T-cell (primary cell): ENCODE measurements around the gene PRAMEF1. TPM values are rescaled to one million over a fixed set of nuclear protein-coding genes. Genes with fewer than 3 reads are reported as not detected.
A peak's percentile ranks its signal among the peaks of the same experiment; 100 is the strongest.

Experiments
- ATAC-seq, 4 experiments: fragments of 200-7000 bp in 3 of 4; fragments of 150-1000 bp in 1 of 4; cut with Tn5 transposase; replicated peaks in 1 of 4; 1 replicate in 3 of 4; 2 replicates in 1 of 4; pipeline ENCODE4 v1.10.0; 2021; ENCODE audit warnings: moderate library complexity in 3 of 4, mild to moderate bottlenecking in 2 of 4, moderate number of reproducible peaks in 1 of 4
- CTCF ChIA-PET, 2 donors: fragments of 300-600 bp; sonication (Branson Sonifier 250); formaldehyde crosslinking; loops; one replicate each; lab custom pipeline; 2022; ENCODE audit warnings: antibody characterized with exemption in 2 of 2; lab: Charles Lee
- POLR2A ChIA-PET, 2 donors: fragments of 300-600 bp; sonication (Branson Sonifier 250); formaldehyde crosslinking; loops; one replicate each; lab custom pipeline; 2022; ENCODE audit warnings: antibody characterized with exemption in 2 of 2; lab: Charles Lee
- DNase-seq, 35 experiments: peaks; one replicate each; pipeline versions ENCODE4 v3.0.0 to v3.0.0-alpha.2; 2013 to 2023
- H3K27ac ChIP-seq: one replicate; pipeline ENCODE4 v1.5.1; 2013; ENCODE audit warnings: low read length
- H3K27me3 ChIP-seq, 2 experiments: replicated peaks in 1 of 2; 1 replicate in 1 of 2; 2 replicates in 1 of 2; pipeline versions ENCODE4 v1.6.1 to v1.7.0; 2013; ENCODE audit warnings: low read length in 1 of 2, mixed read lengths in 1 of 2; ENCODE audit not compliant: control insufficient read depth in 2 of 2, insufficient read depth in 2 of 2; ENCODE audit errors: extremely low read depth in 1 of 2
- H3K36me3 ChIP-seq, 2 donors: 1 replicate in 1 of 2; 2 replicates in 1 of 2; pipeline versions ENCODE4 v1.6.1 to v1.7.0; 2013; ENCODE audit warnings: low read length in 1 of 2; ENCODE audit not compliant: control insufficient read depth in 2 of 2, insufficient read depth in 1 of 2; ENCODE audit errors: extremely low read depth in 1 of 2
- H3K4me1 ChIP-seq, 2 experiments: 1 replicate in 1 of 2; 2 replicates in 1 of 2; pipeline versions ENCODE4 v1.6.1 to v1.7.0; 2013; ENCODE audit warnings: low read length in 2 of 2, mixed read lengths in 1 of 2; ENCODE audit not compliant: insufficient read depth in 2 of 2, control insufficient read depth in 1 of 2; ENCODE audit errors: extremely low read depth in 1 of 2
- H3K4me3 ChIP-seq, 2 donors: 1 replicate in 1 of 2; 2 replicates in 1 of 2; pipeline versions ENCODE4 v1.5.1 to v1.7.0; 2013; ENCODE audit warnings: mild to moderate bottlenecking in 2 of 2, low read length in 1 of 2, moderate library complexity in 1 of 2; ENCODE audit not compliant: control insufficient read depth in 1 of 2; ENCODE audit errors: extremely low read depth in 1 of 2
- H3K9me3 ChIP-seq: 2 replicates; pipeline ENCODE4 v1.7.0; 2013
- H3K27ac Mint-ChIP-seq, 2 donors: one replicate each; pipeline ENCODE4 v1.8.0; 2020 to 2021; ENCODE audit warnings: mild to moderate bottlenecking in 2 of 2, mixed read lengths in 2 of 2
- H3K27me3 Mint-ChIP-seq, 2 donors: one replicate each; pipeline ENCODE4 v1.8.0; 2021 to 2022; ENCODE audit warnings: mixed read lengths in 2 of 2
- H3K36me3 Mint-ChIP-seq: one replicate; pipeline ENCODE4 v1.8.0; 2021; ENCODE audit warnings: mixed read lengths
- H3K4me1 Mint-ChIP-seq, 3 donors: one replicate each; pipeline ENCODE4 v1.8.0; 2020 to 2022; ENCODE audit warnings: mixed read lengths in 3 of 3, mild to moderate bottlenecking in 1 of 3
- H3K4me3 Mint-ChIP-seq, 3 donors: one replicate each; pipeline ENCODE4 v1.8.0; 2020 to 2022; ENCODE audit warnings: mild to moderate bottlenecking in 3 of 3, mixed read lengths in 3 of 3, moderate library complexity in 3 of 3
- H3K9me3 Mint-ChIP-seq, 3 donors: one replicate each; pipeline ENCODE4 v1.8.0; 2020 to 2022; ENCODE audit warnings: mixed read lengths in 3 of 3
- WGBS: methylation state at CpG from one replicate; pipeline ENCODE4 v1.1.5; 2013; ENCODE audit warnings: missing lambda C conversion rate; ENCODE audit not compliant: insufficient coverage; 5-methylcytosine and 5-hydroxymethylcytosine counted together
- total RNA-seq, 35 experiments: library from RNA in 6 of 35; stranded (reverse) in 6 of 35; fragments of 120-200 nt in 1 of 35; gene quantifications; one replicate each; pipeline versions ENCODE4 v1.2.1 to v1.2.4 and lab custom pipeline; 2013 to 2026

Gene PRAMEF1
- total RNA-seq, 5 donors from 2014 or later (not counting 1 experiment from before 2014, with no cell fraction given), result not detected

DNA sequence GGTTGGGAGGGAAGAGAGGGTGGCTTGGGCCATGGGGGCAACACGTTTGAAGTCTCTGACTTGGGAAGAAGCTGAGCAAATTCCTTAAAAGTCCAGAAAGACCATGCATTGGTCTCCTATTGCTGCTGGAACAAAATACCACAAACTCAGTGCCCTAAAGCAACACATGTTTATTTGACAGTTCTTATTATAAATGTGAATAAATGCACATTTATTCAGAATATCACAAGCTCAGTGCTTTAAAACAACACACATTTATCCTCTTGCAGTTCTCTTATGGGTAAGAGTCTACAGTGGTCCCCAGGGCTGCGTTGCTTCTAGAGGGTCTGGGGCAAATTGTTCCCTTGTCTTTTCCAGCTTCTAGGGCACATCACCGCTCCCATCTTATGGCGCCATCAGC is 27.7 kb upstream of the PRAMEF1 start:
- Mint-ChIP-seq H3K9me3 (no peaks in the 10 kb centered on the region), H3K27ac (no peak overlapping the region), H3K4me1 (no peaks in the 10 kb centered on the region), H3K27me3 (peaks cover 25 to 37% of the 10 kb centered on the region in 2 donors), H3K4me3 (no peak overlapping the region), H3K36me3 (no peaks in the 10 kb centered on the region)
- POLR2A ChIA-PET, result no interaction called here
- no peak overlapping the region for H3K4me3 ChIP-seq
- no peaks in the 10 kb centered on the region for H3K36me3 ChIP-seq
- ATAC-seq (no peak), DNase-seq (no peak)
- H3K27ac ChIP-seq, result no peak overlapping the region
- CTCF ChIA-PET, result interaction anchor here in 1 of 2 donors (1.0 kb wide), 1 partner anchor 356 kb away, joined by 3 read pairs; no protein-coding TSS in a partner anchor
- no peaks in the 10 kb centered on the region for H3K9me3 ChIP-seq
- WGBS, result 93% methylated on average over 2 of the region's 4 CpGs
- H3K4me1 ChIP-seq, result no peaks in the 10 kb centered on the region
- peaks cover 3 to 20% of the 10 kb centered on the region in 2 experiments for H3K27me3 ChIP-seq

GRCh38 chr1:12764016-12764415 is 27.2 kb upstream of the PRAMEF1 start:
- Histone ChIP-seq H3K36me3 (no peaks in the 10 kb centered on the region), H3K27me3 (peaks cover 3 to 25% of the 10 kb centered on the region in 2 experiments), H3K4me1 (no peaks in the 10 kb centered on the region), H3K27ac (no peak overlapping the region), H3K4me3 (no peak overlapping the region), H3K9me3 (no peaks in the 10 kb centered on the region)
- Mint-ChIP-seq H3K27ac (no peak overlapping the region), H3K36me3 (no peaks in the 10 kb centered on the region), H3K27me3 (peaks cover 28 to 36% of the 10 kb centered on the region in 2 donors), H3K9me3 (no peaks in the 10 kb centered on the region), H3K4me3 (no peak overlapping the region), H3K4me1 (no peaks in the 10 kb centered on the region)
- CTCF ChIA-PET, result no interaction called here
- POLR2A ChIA-PET, result no interaction called here
- ATAC-seq, result no peak
- WGBS, result 50% methylated on average over 1 of the region's 5 CpGs
- DNase-seq, result no peak

- no peak overlapping the region for H3K27ac Mint-ChIP-seq
These were observed 22.2 kb upstream of the PRAMEF1 start for GRCh38 chr1:12769031-12769430.

GRCh38 chr1:12769976-12770505 is 21.2 kb upstream of the PRAMEF1 start:
- H3K4me3 ChIP-seq, result no peak overlapping the region
- H3K36me3 ChIP-seq, result no peaks in the 10 kb centered on the region
- no peaks in the 10 kb centered on the region for H3K9me3 ChIP-seq
- DNase-seq (no peak), ATAC-seq (no peak)
- H3K36me3 Mint-ChIP-seq, result peaks cover 5% of the 10 kb centered on the region
- H3K27ac Mint-ChIP-seq, result peak overlapping the region in 1 of 2 donors; percentile 36
- H3K4me1 Mint-ChIP-seq, result no peaks in the 10 kb centered on the region
- H3K27ac ChIP-seq, result no peak overlapping the region
- ChIA-PET CTCF (no interaction called here), POLR2A (no interaction called here)
- no peaks in the 10 kb centered on the region for H3K4me1 ChIP-seq
- 50% methylated on average over 5 of the region's 7 CpGs for WGBS
- peaks cover 3 to 43% of the 10 kb centered on the region in 2 experiments for H3K27me3 ChIP-seq
- H3K27me3 Mint-ChIP-seq, result peaks cover 47 to 55% of the 10 kb centered on the region in 2 donors
- no peaks in the 10 kb centered on the region for H3K9me3 Mint-ChIP-seq
- no peak overlapping the region for H3K4me3 Mint-ChIP-seq

More at GRCh38 chr1:12769031-12769430, 22.2 kb upstream of the PRAMEF1 start:
- Histone ChIP-seq H3K9me3 (no peaks in the 10 kb centered on the region), H3K27ac (no peak overlapping the region), H3K27me3 (peaks cover 3 to 43% of the 10 kb centered on the region in 2 experiments), H3K4me1 (no peaks in the 10 kb centered on the region), H3K36me3 (no peaks in the 10 kb centered on the region), H3K4me3 (no peak overlapping the region)
- Mint-ChIP-seq H3K27me3 (peaks cover 47 to 53% of the 10 kb centered on the region in 2 donors), H3K9me3 (no peaks in the 10 kb centered on the region), H3K4me1 (no peaks in the 10 kb centered on the region), H3K36me3 (peaks cover 5% of the 10 kb centered on the region), H3K4me3 (no peak overlapping the region)
- no peak for DNase-seq
- no peak for ATAC-seq
- ChIA-PET POLR2A (no interaction called here), CTCF (no interaction called here)
- 100% methylated on average over 1 of the region's 2 CpGs for WGBS

DNA sequence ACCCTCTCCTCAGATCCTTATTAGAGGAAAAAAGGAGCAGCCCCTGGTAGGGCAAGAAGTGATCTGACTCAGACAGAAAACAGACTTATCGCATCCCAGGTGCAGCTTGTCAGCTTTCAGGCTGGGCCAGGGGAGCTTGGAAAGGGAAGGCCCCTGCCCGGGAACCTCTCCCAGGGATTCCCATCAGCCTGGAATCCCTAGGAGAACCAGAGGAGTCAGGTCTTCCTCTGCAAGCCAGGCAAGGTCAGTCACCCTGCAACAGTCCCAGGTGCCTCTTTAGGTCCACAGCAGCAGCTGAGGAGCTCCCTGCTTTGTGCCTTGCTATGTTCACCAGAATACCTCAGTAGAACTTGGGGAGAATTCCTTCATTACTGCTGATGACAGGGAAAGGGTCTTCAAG is 20.6 kb upstream of the PRAMEF1 start:
- no peak overlapping the region for H3K27ac Mint-ChIP-seq

GRCh38 chr1:12771186-12771585 is 20.0 kb upstream of the PRAMEF1 start:
- DNase-seq (no peak), ATAC-seq (no peak)
- Mint-ChIP-seq H3K4me3 (no peak overlapping the region), H3K27ac (no peak overlapping the region), H3K4me1 (no peaks in the 10 kb centered on the region), H3K36me3 (peaks cover 5% of the 10 kb centered on the region), H3K27me3 (peaks cover 47 to 59% of the 10 kb centered on the region in 2 donors), H3K9me3 (no peaks in the 10 kb centered on the region)
- ChIA-PET CTCF (no interaction called here), POLR2A (no interaction called here)
- Histone ChIP-seq H3K27ac (no peak overlapping the region), H3K36me3 (no peaks in the 10 kb centered on the region), H3K9me3 (no peaks in the 10 kb centered on the region), H3K4me1 (no peaks in the 10 kb centered on the region), H3K27me3 (peaks cover 3 to 49% of the 10 kb centered on the region in 2 experiments), H3K4me3 (no peak overlapping the region)
- 95% methylated on average over 2 of the region's 5 CpGs for WGBS

More for the DNA sequence above, 20.6 kb upstream of the PRAMEF1 start:
- H3K9me3 Mint-ChIP-seq, result no peaks in the 10 kb centered on the region
- whole genome bisulfite sequencing, result 72% methylated on average over 2 of the region's 2 CpGs
- H3K36me3 Mint-ChIP-seq, result peaks cover 5% of the 10 kb centered on the region
- no peaks in the 10 kb centered on the region for H3K9me3 ChIP-seq
- H3K4me3 Mint-ChIP-seq, result no peak overlapping the region
- no peaks in the 10 kb centered on the region for H3K36me3 ChIP-seq
- CTCF ChIA-PET, result no interaction called here
- no peak for DNase-seq
- peaks cover 3 to 47% of the 10 kb centered on the region in 2 experiments for H3K27me3 ChIP-seq
- POLR2A ChIA-PET, result no interaction called here
- no peak for ATAC-seq
- H3K4me3 ChIP-seq, result no peak overlapping the region
- H3K27me3 Mint-ChIP-seq, result peaks cover 47 to 55% of the 10 kb centered on the region in 2 donors
- H3K4me1 Mint-ChIP-seq, result no peaks in the 10 kb centered on the region
- no peak overlapping the region for H3K27ac ChIP-seq
- no peaks in the 10 kb centered on the region for H3K4me1 ChIP-seq
